GM21723 (cell line): ENCODE measurements around the gene PLCL2.

Experiments used
- ATAC-seq: cut with Tn5 transposase; IDR thresholded peaks from one replicate; pipeline ENCODE4 v1.9.1; 2021; ENCODE audit warnings: mild to moderate bottlenecking, moderate library complexity; ENCODE audit not compliant: unreplicated experiment

The PLCL2 gene

GRCh38 chr3:16888785-16889607 is 4.2 kb downstream of the PLCL2 start:
- ATAC-seq: peak; percentile 47

- ATAC-seq: no peak
Observed at GRCh38 chr3:16890597-16891333, 6.0 kb downstream of the PLCL2 start.

GRCh38 chr3:16893618-16894200 is 9.0 kb downstream of the PLCL2 start:
- ATAC-seq: no peak

- ATAC-seq: no peak
Observed at GRCh38 chr3:16896094-16896627, 11.4 kb downstream of the PLCL2 start.

GRCh38 chr3:16896820-16897219 is 12.1 kb downstream of the PLCL2 start:
- ATAC-seq: no peak

- ATAC-seq: peak; percentile 77
Observed at GRCh38 chr3:16897254-16897926, 12.6 kb downstream of the PLCL2 start.

- ATAC-seq: no peak
Observed at GRCh38 chr3:16898595-16899395, 14.0 kb downstream of the PLCL2 start.

GRCh38 chr3:16899919-16900318 is 15.2 kb downstream of the PLCL2 start:
- no peak for ATAC-seq

GRCh38 chr3:16900779-16901440 is 16.2 kb downstream of the PLCL2 start:
- ATAC-seq: no peak

- peak; percentile 35 for ATAC-seq
Observed at GRCh38 chr3:16904423-16905417, 20.0 kb downstream of the PLCL2 start.

- ATAC-seq: no peak
Observed at GRCh38 chr3:16905704-16906103, 20.9 kb downstream of the PLCL2 start.

GRCh38 chr3:16906682-16907081 is 21.9 kb downstream of the PLCL2 start:
- peak; percentile 43 for ATAC-seq

- peak; percentile 53 for ATAC-seq
Observed at GRCh38 chr3:16907243-16907642, 22.5 kb downstream of the PLCL2 start.

GRCh38 chr3:16908016-16908807 is 23.5 kb downstream of the PLCL2 start:
- ATAC-seq: no peak

- no peak for ATAC-seq
Observed at GRCh38 chr3:16908896-16909295, 24.1 kb downstream of the PLCL2 start.

GRCh38 chr3:16909802-16910201 is 25.0 kb downstream of the PLCL2 start:
- no peak for ATAC-seq

GRCh38 chr3:16910207-16910606 is 25.5 kb downstream of the PLCL2 start:
- ATAC-seq: no peak

GRCh38 chr3:16911916-16912315 is 27.2 kb downstream of the PLCL2 start:
- ATAC-seq: no peak
